Measurements from ENCODE around the gene MYBPC2. TPM values are rescaled to one million over a fixed set of nuclear protein-coding genes. Genes with fewer than 3 reads are reported as not detected.

Gene MYBPC2
- polyA plus RNA-seq, 1 of the 3 experiments (the other 2 are of a cell fraction): not detected

DNA sequence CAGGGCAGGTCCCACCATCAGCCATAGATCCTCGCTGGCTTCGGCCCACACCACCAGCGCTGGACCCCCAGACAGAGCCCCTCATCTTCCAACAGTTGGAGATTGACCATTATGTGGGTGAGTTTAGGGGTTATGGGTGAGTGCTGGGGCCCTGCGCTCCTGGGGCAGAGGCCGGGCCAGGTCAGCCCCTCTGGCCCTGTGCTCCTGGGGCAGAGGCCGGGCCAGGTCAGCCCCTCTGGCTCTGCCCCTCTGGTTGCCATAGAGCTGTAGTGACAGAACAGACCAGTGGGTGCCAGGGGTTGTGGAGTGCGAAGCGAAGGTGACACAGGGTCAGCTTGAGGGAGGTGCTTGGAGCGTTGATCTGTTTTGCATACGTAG lies 33.3 kb upstream of the MYBPC2 start:
- Histone ChIP-seq H3K4me1 (ENCODE audit: control insufficient read depth in 1 of 2, insufficient read depth in 2 of 2, low read depth in 1 of 2, low read length in 1 of 2) (no peaks in the 10 kb centered on the region), H3K27ac (ENCODE audit: low read depth in 2 of 2, low read length in 1 of 2) (no peak overlapping the region), H3F3A (replicated peaks; ENCODE audit: insufficient read depth) (no peaks in the 10 kb centered on the region), H3K27me3 (ENCODE audit: insufficient read depth) (no peaks in the 10 kb centered on the region), H3K9ac (no peak overlapping the region), H3K9me3 (no peaks in the 10 kb centered on the region), H3K4me2 (no peak overlapping the region), H4K20me1 (ENCODE audit: insufficient read depth) (no peaks in the 10 kb centered on the region), H2AFZ (ENCODE audit: low read depth) (no peak overlapping the region), H3K4me3 (ENCODE audit: low read depth in 2 of 2, low read length in 1 of 2) (no peak overlapping the region), H3K79me2 (ENCODE audit: insufficient read depth) (peaks cover 18% of the 10 kb centered on the region; the same call in 1 of the 2 replicates), H3K36me3 (replicated peaks in 1 of 2; ENCODE audit: control insufficient read depth in 1 of 2, insufficient read depth in 2 of 2, low read length in 1 of 2) (peaks cover 0 to 13% of the 10 kb centered on the region in 2 experiments), H3K9me2 (no peaks in the 10 kb centered on the region)
- no peak for DNase-seq
- ChIA-PET POLR2A (no interaction called here), CTCF (interaction anchor here (1.5 kb wide), 1 partner anchor 16 kb away, joined by 5 read pairs; no protein-coding TSS in a partner anchor)
- 100% methylated on average over 7 of the region's 10 CpGs for WGBS (ENCODE audit: low lambda C conversion rate)
- TF ChIP-seq EP300 (IDR thresholded peaks at IDR 0.05; ENCODE audit: borderline replicate concordance in 1 of 2, low read depth in 1 of 2, low read length in 1 of 2) (no peak), TEAD4 (IDR thresholded peaks at IDR 0.05; ENCODE audit: borderline replicate concordance, insufficient read depth) (no peak), TAF1 (IDR thresholded peaks at IDR 0.05; ENCODE audit: borderline replicate concordance, low read depth, low read length) (no peak), EZH2phosphoT487 (IDR thresholded peaks at IDR 0.05; ENCODE audit: borderline replicate concordance, low read depth) (no peak), FOSL2 (IDR thresholded peaks at IDR 0.05; ENCODE audit: borderline replicate concordance, low read depth) (no peak), ZBTB33 (IDR thresholded peaks at IDR 0.05; ENCODE audit: borderline replicate concordance, low read depth) (no peak), MXI1 (IDR thresholded peaks at IDR 0.05; ENCODE audit: low read depth, low read length) (no peak), TCF12 (IDR thresholded peaks at IDR 0.05) (no peak), GABPA (IDR thresholded peaks at IDR 0.05; ENCODE audit: low read depth) (no peak)

GRCh38 chr19:50401605-50402450 lies 30.9 kb upstream of the MYBPC2 start:
- Histone ChIP-seq H3K4me3 (ENCODE audit: low read depth in 2 of 2, low read length in 1 of 2) (no peak overlapping the region), H3K27ac (ENCODE audit: low read depth in 2 of 2, low read length in 1 of 2) (no peak overlapping the region), H3K9me2 (no peaks in the 10 kb centered on the region), H3K9me3 (no peaks in the 10 kb centered on the region), H3K27me3 (ENCODE audit: insufficient read depth) (no peaks in the 10 kb centered on the region), H3F3A (replicated peaks; ENCODE audit: insufficient read depth) (no peaks in the 10 kb centered on the region), H2AFZ (ENCODE audit: low read depth) (no peak overlapping the region), H3K4me1 (ENCODE audit: control insufficient read depth in 1 of 2, insufficient read depth in 2 of 2, low read depth in 1 of 2, low read length in 1 of 2) (no peaks in the 10 kb centered on the region), H3K4me2 (no peak overlapping the region), H3K79me2 (ENCODE audit: insufficient read depth) (peaks cover 14% of the 10 kb centered on the region; the same call in 1 of the 2 replicates), H3K9ac (no peak overlapping the region), H4K20me1 (ENCODE audit: insufficient read depth) (no peaks in the 10 kb centered on the region), H3K36me3 (replicated peaks in 1 of 2; ENCODE audit: control insufficient read depth in 1 of 2, insufficient read depth in 2 of 2, low read length in 1 of 2) (peaks cover 0 to 13% of the 10 kb centered on the region in 2 experiments)
- ChIA-PET POLR2A (no interaction called here), CTCF (interaction anchor here (1.1 to 1.4 kb wide), 2 partner anchors 13 to 154 kb away, joined by 3 read pairs; no protein-coding TSS in a partner anchor)
- TF ChIP-seq RCOR1 (IDR thresholded peaks at IDR 0.05; ENCODE audit: low read length): no peak
- TF ChIP-seq, protein P1, sequence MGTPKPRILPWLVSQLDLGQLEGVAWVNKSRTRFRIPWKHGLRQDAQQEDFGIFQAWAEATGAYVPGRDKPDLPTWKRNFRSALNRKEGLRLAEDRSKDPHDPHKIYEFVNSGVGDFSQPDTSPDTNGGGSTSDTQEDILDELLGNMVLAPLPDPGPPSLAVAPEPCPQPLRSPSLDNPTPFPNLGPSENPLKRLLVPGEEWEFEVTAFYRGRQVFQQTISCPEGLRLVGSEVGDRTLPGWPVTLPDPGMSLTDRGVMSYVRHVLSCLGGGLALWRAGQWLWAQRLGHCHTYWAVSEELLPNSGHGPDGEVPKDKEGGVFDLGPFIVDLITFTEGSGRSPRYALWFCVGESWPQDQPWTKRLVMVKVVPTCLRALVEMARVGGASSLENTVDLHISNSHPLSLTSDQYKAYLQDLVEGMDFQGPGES (IDR thresholded peaks at IDR 0.05; ENCODE audit: low read depth, low read length): no peak
- no peak for TF ChIP-seq SMC3 (IDR thresholded peaks at IDR 0.05; ENCODE audit: low read depth, low read length)
- TF ChIP-seq, protein P2, sequence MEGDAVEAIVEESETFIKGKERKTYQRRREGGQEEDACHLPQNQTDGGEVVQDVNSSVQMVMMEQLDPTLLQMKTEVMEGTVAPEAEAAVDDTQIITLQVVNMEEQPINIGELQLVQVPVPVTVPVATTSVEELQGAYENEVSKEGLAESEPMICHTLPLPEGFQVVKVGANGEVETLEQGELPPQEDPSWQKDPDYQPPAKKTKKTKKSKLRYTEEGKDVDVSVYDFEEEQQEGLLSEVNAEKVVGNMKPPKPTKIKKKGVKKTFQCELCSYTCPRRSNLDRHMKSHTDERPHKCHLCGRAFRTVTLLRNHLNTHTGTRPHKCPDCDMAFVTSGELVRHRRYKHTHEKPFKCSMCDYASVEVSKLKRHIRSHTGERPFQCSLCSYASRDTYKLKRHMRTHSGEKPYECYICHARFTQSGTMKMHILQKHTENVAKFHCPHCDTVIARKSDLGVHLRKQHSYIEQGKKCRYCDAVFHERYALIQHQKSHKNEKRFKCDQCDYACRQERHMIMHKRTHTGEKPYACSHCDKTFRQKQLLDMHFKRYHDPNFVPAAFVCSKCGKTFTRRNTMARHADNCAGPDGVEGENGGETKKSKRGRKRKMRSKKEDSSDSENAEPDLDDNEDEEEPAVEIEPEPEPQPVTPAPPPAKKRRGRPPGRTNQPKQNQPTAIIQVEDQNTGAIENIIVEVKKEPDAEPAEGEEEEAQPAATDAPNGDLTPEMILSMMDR (IDR thresholded peaks at IDR 0.05): no peak
- no peak for TF ChIP-seq RXRA (IDR thresholded peaks at IDR 0.05; ENCODE audit: borderline replicate concordance, low read depth)
- TF ChIP-seq MXI1 (IDR thresholded peaks at IDR 0.05; ENCODE audit: low read depth, low read length): no peak
- no peak for TF ChIP-seq MAX (IDR thresholded peaks at IDR 0.05; ENCODE audit: low read depth)
- TF ChIP-seq RFX5 (IDR thresholded peaks at IDR 0.05; ENCODE audit: low read length): no peak
- no peak for TF ChIP-seq JUND (IDR thresholded peaks at IDR 0.05)
- DNase-seq: peak; percentile 43
- 94% methylated on average over 27 of the region's 48 CpGs for WGBS (ENCODE audit: low lambda C conversion rate)

Data from SK-N-SH (cell line).